Right atrium auricular region (tissue), 2 donors: ENCODE data around the gene ZNF19. TPM values are rescaled to one million over a fixed set of nuclear protein-coding genes. Genes with fewer than 3 reads are reported as not detected.

ENCODE experiments used
- DNase-seq: peaks from one replicate; pipeline ENCODE4 v3.0.0-alpha.2; 2019; ENCODE audit warnings: low spot score
- H3K27ac ChIP-seq, 2 donors: fragments of 200-600 bp; sonication (generic); 1 replicate in 1 of 2; 2 replicates in 1 of 2; pipeline ENCODE4 v1.5.1; 2016 to 2019
- H3K27me3 ChIP-seq, 2 donors: fragments of 200-600 bp; sonication (generic); one replicate each; pipeline versions ENCODE4 v1.5.1 to v1.6.0; 2017 to 2019
- H3K36me3 ChIP-seq: fragments of 200-600 bp; sonication (generic); one replicate; pipeline ENCODE4 v1.5.1; 2016
- H3K4me1 ChIP-seq, 2 donors: fragments of 200-600 bp; sonication (generic); one replicate each; pipeline versions ENCODE4 v1.5.1 to v1.6.0; 2017 to 2019
- H3K4me3 ChIP-seq, 2 donors: fragments of 200-600 bp; sonication (generic); 1 replicate in 1 of 2; 2 replicates in 1 of 2; pipeline ENCODE4 v1.5.1; 2017 to 2019; ENCODE audit warnings: mild to moderate bottlenecking in 1 of 2, moderate library complexity in 1 of 2
- H3K9me3 ChIP-seq, 2 donors: fragments of 200-600 bp; sonication (generic); one replicate each; pipeline ENCODE4 v1.5.1; 2019
- CTCF ChIP-seq, 2 donors: fragments of 200-600 bp; sonication (generic); IDR thresholded peaks; one replicate each; pipeline ENCODE4 v1.5.1; 2019; ENCODE audit warnings: antibody characterized with exemption in 2 of 2
- total RNA-seq, 2 donors: library from RNA; depleted of rRNA; stranded (reverse); fragments of >200 nt; gene quantifications; one replicate each; pipeline ENCODE4 v1.1.0, GENCODE V29; 2016

The ZNF19 gene
- total RNA-seq, 2 donors from 2014 or later = 0.82 to 2.5 TPM

- H3K27ac ChIP-seq = peak overlapping the region; percentile 92 to 98
- H3K4me1 ChIP-seq = peaks cover 0 to 11% of the 10 kb centered on the region in 2 donors
- no peaks in the 10 kb centered on the region for H3K9me3 ChIP-seq
- no peak for TF ChIP-seq CTCF (IDR thresholded peaks at IDR 0.05)
- DNase-seq = peak; percentile 93
- H3K27me3 ChIP-seq = no peaks in the 10 kb centered on the region
- H3K4me3 ChIP-seq = peak overlapping the region; percentile 86 to 89
- H3K36me3 ChIP-seq = no peaks in the 10 kb centered on the region
Measured at GRCh38 chr16:71484006-71484893, 4.9 kb downstream of the ZNF19 start.

GRCh38 chr16:71482569-71482968 is 6.6 kb downstream of the ZNF19 start:
- H3K4me1 ChIP-seq = peaks cover 0 to 11% of the 10 kb centered on the region in 2 donors
- no peak overlapping the region for H3K4me3 ChIP-seq
- H3K36me3 ChIP-seq = peaks cover 8% of the 10 kb centered on the region
- H3K9me3 ChIP-seq = no peaks in the 10 kb centered on the region
- no peak for TF ChIP-seq CTCF (IDR thresholded peaks at IDR 0.05)
- DNase-seq = no peak
- no peaks in the 10 kb centered on the region for H3K27me3 ChIP-seq
- no peak overlapping the region for H3K27ac ChIP-seq

GRCh38 chr16:71480956-71481355 is 8.2 kb downstream of the ZNF19 start:
- no peaks in the 10 kb centered on the region for H3K27me3 ChIP-seq
- H3K4me1 ChIP-seq = peaks cover 0 to 11% of the 10 kb centered on the region in 2 donors
- H3K4me3 ChIP-seq = no peak overlapping the region
- no peak overlapping the region for H3K27ac ChIP-seq
- no peaks in the 10 kb centered on the region for H3K9me3 ChIP-seq
- H3K36me3 ChIP-seq = peaks cover 23% of the 10 kb centered on the region
- DNase-seq = no peak
- no peak for TF ChIP-seq CTCF (IDR thresholded peaks at IDR 0.05)

GRCh38 chr16:71479420-71479819 is 9.7 kb downstream of the ZNF19 start:
- H3K4me3 ChIP-seq = no peak overlapping the region
- TF ChIP-seq CTCF (IDR thresholded peaks at IDR 0.05) = peak in 1 of 2 donors; percentile 22
- H3K9me3 ChIP-seq = no peaks in the 10 kb centered on the region
- peaks cover 0 to 11% of the 10 kb centered on the region in 2 donors for H3K4me1 ChIP-seq
- DNase-seq = no peak
- H3K36me3 ChIP-seq = peaks cover 38% of the 10 kb centered on the region
- H3K27ac ChIP-seq = no peak overlapping the region
- H3K27me3 ChIP-seq = no peaks in the 10 kb centered on the region

- H3K4me1 ChIP-seq = no peaks in the 10 kb centered on the region
- TF ChIP-seq CTCF (IDR thresholded peaks at IDR 0.05) = no peak
- no peak for DNase-seq
- no peaks in the 10 kb centered on the region for H3K9me3 ChIP-seq
- H3K27me3 ChIP-seq = no peaks in the 10 kb centered on the region
- H3K27ac ChIP-seq = no peak overlapping the region
- H3K4me3 ChIP-seq = no peak overlapping the region
- H3K36me3 ChIP-seq = peaks cover 40% of the 10 kb centered on the region
Measured at GRCh38 chr16:71476457-71477124, 12.5 kb downstream of the ZNF19 start.
